NCI-H2196 treated with DMSO at 0.1 percent for 48 hours (cell line): ENCODE results near the gene ARID4B.
"Not testable (repeated sequence)": the region's sequence is repeated elsewhere in the genome, so short reads cannot be mapped to it uniquely, and the experiment has no call there.

ENCODE experiments used
- DNase-seq: peaks from one replicate; lab custom pipeline; 2025; ENCODE audit not compliant: unreplicated experiment; lab: John Stamatoyannopoulos, UW

Gene ARID4B

GRCh38 chr1:235168375-235168774, 159.6 kb downstream of the ARID4B start:
- no peak for DNase-seq

DNA sequence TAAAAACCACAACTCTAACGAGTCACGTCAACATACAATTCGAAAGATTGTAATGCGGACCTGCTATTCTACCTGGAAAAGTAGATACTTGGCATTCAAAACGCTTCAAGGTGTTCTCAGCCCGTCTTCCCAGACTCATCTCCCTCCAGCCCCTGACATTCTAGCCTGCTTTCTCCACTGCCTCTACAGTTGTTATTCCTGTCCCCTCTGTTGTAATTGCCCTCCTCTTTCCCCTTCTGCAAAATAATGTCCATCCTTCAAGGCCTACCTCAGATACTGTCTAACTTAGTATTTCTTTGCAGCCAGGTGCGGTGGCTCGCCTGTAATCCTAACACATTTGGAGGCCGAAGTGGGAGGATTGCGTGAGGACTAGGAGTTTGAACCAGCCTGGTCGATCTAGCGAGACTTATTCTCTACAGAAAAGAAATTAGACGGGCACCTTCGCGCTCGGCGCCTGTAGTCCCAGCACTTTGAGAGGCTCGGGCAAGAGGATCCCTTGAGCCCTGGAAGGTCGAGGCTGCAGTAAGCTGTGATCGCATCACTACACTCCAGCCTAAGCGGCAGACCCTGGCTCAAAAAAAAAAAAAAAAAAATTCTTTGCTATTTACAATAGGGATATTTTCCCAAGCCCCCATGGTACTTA, 166.2 kb downstream of the ARID4B start:
- no peak for DNase-seq

GRCh38 chr1:235160957-235161684, 166.9 kb downstream of the ARID4B start, which contains the start of gene RBM34:
TSS of gene RBM34 (minus strand) at chr1:235161250. CDS start at chr1:235161226, 24 bp downstream.
- DNase-seq = peak; percentile 46

- DNase-seq = peak; percentile 32
Observed at GRCh38 chr1:235160383-235160956, 167.5 kb downstream of the ARID4B start.

DNA sequence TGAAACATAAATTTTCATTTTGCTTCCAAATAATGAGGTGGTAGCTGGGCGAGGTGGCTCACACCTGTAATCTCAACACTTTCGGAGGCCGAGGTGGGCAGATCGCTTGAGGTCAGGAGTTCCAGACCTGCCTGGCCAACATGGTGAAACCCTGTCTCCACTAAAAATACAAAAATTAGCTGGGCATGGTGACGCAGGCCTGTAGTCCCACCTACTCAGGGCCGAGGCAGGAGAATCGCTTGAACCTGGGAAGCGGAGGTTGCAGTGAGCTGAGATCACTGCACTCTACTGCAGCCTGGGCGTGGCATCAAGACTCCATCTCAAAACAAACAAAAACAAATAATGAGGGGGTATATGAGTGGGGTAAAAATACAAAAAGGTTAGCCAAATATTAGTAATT, 168.0 kb downstream of the ARID4B start:
- DNase-seq = not testable (repeated sequence)

GRCh38 chr1:235159284-235159683, 168.7 kb downstream of the ARID4B start:
- DNase-seq = not testable (repeated sequence)

DNA sequence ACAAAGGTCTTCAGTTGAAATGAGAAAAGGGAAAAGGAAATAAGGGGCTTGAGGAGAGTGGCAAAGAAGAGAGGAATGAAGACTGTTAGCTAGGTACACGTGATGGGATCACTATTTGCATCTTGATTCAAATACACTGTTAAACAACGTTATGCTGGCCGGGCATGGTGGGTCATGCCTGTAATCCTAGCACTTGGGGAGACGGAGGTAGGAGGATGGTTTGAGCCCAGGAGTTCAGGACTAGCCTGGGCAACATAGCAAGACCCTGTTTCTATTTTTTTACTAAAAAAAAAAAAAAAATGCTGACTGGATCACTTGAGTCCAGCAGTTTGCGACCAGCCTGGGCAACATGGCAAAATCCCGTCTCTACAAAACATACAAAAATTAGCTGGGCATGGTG, 169.3 kb downstream of the ARID4B start:
- no peak for DNase-seq

DNA sequence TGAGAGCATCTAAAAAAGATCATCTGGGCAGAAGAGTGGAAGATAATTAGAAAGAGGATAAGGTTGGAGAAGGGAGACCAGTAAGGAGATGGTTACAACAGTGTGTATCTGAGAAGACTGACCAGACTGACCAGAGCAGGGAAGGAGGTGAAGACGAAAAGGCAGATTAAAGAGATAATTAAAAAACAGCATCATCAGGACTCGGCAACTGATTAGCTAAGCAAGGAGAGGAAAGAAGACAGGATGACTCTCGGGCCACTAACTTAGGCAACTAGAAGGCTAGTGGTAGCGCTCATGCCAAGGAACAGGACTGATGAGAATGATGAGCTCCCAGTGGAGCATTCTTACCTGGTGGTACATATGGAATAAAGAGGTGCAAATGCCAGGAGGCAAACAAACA, 170.8 kb downstream of the ARID4B start:
- no peak for DNase-seq

GRCh38 chr1:235156740-235157139, 171.2 kb downstream of the ARID4B start:
- no peak for DNase-seq

- no peak for DNase-seq
Observed at GRCh38 chr1:235156265-235156664, 171.7 kb downstream of the ARID4B start.

DNA sequence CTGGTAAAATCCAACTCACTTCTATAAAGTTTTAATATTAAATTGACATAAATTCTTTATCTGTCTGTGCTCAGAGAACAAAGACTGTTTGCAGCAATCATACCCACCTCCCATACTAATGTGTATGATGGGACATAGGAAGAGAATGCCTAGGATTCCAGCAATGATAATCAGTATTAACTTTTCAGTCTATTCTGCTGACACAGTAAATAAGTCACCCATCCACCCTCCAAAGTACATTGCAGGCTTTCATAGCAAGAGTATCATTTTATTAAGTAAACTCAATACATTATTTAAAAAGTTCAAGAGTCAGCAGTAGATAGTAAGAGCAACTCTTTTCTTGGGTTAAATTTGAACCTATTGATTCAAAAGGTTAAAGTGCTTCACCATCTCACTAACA, 175.7 kb downstream of the ARID4B start:
- DNase-seq = no peak

GRCh38 chr1:235151033-235151432, 176.9 kb downstream of the ARID4B start:
- DNase-seq = no peak

DNA sequence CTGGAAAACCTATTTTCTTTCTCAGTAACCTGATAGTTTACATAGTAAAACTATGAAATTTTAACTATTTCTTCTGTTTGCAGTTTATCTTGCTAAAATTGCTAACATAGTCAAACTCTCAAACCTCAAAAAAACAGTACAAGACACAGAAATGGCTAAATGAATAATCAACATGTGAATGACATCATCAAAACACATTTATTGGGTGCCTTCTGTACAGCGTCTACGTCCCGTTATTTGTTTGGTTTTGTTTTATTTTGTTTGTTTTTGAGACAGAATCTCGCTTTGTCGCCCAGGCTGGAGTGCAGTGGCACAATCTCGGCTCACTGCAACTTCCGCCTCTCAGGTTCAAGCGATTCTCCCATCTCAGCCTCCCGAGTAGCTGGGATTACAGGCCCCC, 178.2 kb downstream of the ARID4B start:
- DNase-seq = no peak

GRCh38 chr1:235147269-235147668, 180.7 kb downstream of the ARID4B start:
- no peak for DNase-seq

- no peak for DNase-seq
Observed at GRCh38 chr1:235145639-235146038, 182.3 kb downstream of the ARID4B start.

DNA sequence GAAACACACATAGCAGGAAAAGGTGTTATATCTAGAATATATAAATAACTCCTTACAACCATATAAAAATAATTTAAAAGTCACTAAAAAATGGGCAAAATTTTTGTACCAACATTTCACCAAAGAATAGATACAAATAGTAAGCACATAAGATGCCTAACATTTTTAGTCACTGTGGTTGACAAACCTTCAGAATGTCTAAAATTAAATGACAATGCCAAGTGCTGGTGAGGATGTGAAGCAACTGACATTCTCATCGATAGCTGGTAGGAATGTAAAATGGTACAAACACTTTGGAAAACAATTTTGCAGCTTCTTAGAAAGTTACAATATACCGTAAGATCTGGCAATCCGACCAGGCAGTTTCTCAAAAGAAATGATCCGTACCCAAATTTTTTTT, 185.0 kb downstream of the ARID4B start:
- no peak for DNase-seq

DNA sequence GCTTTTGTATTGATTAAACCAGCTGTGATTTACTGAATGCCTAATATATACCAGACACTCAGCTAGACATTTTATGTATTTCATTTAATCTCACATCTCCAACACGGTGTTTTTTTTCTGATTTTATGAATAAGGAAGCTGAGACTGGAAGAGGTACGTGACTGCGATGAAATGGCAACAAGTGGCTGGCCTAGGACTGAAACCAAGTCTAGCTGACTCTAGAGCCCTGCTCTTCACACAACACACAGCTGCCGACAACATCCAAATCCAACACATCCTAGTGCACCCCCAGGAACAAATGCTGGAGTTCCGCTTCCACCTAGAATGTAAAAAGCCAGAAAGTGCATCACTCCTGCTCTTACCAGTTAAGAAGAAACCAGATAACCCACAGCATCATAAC, 188.7 kb downstream of the ARID4B start:
- DNase-seq = no peak

DNA sequence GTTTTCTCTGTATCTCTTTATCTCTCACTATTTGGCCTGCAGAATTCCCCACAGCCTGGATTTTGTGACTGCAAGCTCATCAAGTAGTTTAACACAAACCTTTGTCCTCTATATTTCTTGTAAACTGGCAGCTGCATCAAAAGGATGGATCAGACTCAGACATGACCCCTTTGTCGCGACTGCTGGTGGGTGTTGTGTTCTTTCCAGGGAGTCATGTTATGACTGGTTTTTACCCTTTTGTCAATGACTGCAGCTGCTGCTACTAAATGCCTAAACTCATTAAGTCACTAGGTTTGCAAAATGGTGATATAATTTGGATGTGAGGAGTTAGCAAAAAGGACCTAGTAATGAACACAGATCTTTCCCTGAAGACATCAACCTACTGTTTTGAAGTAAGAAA, 189.2 kb downstream of the ARID4B start:
- no peak for DNase-seq

GRCh38 chr1:235136111-235136510, 191.9 kb downstream of the ARID4B start:
- no peak for DNase-seq

DNA sequence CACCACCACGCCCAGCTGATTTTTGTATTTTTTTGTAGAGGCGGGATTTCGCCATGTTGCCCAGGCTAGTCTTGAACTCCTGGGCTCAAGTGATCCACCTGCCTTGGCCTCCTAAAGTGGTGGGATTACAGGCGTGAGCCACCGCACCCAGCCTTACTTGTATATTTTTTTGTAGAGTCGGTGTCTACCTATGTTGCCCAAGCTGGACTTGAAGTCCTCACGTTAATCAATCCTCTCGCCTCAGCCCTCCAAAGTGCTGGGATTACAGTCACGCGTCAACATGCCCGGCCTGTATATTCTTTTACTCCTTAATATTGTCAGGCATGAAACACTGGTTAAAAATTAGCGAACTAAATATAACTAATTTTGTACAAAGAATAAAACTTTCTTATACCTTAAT, 193.8 kb downstream of the ARID4B start:
- DNase-seq = no peak

GRCh38 chr1:235133086-235133485, 194.9 kb downstream of the ARID4B start:
- no peak for DNase-seq

DNA sequence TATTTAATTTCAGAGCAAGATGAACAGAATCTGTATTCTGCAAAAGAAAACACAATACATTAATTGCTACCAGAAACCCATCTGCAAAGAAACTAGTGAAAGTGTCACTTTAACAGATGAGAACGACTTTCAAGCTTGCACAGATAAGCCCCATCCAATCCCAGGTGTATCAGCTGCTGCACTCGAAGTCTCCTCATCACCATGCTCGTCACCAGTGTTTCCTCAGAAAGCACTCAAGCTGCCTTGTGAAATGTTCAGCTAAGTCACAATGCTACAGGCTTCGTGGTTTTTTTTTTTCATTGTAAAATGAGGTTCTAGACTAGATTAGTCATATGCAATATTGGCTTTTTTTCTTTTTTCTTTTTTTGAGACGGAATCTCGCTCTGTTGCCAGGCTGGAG, 196.0 kb downstream of the ARID4B start:
- no peak for DNase-seq
